Spleen (tissue), 11 donors: ENCODE measurements around the gene SLC25A29. TPM values are rescaled to one million over a fixed set of nuclear protein-coding genes. Genes with fewer than 3 reads are reported as not detected.

Experiments used
- DNase-seq: peaks from one replicate; pipeline ENCODE4 v3.0.0-alpha.2; 2020
- H3K27ac ChIP-seq, 8 donors: fragments of 200-600 bp; sonication (generic) in 7 of 8; 1 replicate in 4 of 8; 2 replicates in 4 of 8; pipeline versions ENCODE4 v1.5.0 to v1.8.0; 2016 to 2021; ENCODE audit warnings: inconsistent platforms in 4 of 8, mild to moderate bottlenecking in 4 of 8, moderate library complexity in 1 of 8
- H3K27me3 ChIP-seq, 7 donors: fragments of 200-600 bp; sonication (generic) in 6 of 7; replicated peaks in 1 of 7; 1 replicate in 4 of 7; 2 replicates in 3 of 7; pipeline versions ENCODE4 v1.5.0 to v1.8.0; 2016 to 2021; ENCODE audit warnings: inconsistent platforms in 3 of 7, mild to moderate bottlenecking in 1 of 7
- H3K36me3 ChIP-seq, 6 donors: fragments of 200-600 bp; sonication (generic) in 5 of 6; 1 replicate in 4 of 6; 2 replicates in 2 of 6; pipeline versions ENCODE4 v1.5.0 to v1.8.0; 2016 to 2021; ENCODE audit warnings: inconsistent platforms in 2 of 6
- H3K4me1 ChIP-seq, 6 donors: fragments of 200-600 bp; sonication (generic) in 5 of 6; 1 replicate in 3 of 6; 2 replicates in 3 of 6; pipeline versions ENCODE4 v1.5.0 to v1.8.0; 2016 to 2021; ENCODE audit warnings: inconsistent platforms in 3 of 6
- H3K4me3 ChIP-seq, 8 donors: fragments of 200-600 bp; sonication (generic) in 7 of 8; 1 replicate in 4 of 8; 2 replicates in 4 of 8; pipeline versions ENCODE4 v1.5.0 to v1.8.0; 2016 to 2021; ENCODE audit warnings: inconsistent platforms in 4 of 8, mild to moderate bottlenecking in 4 of 8, moderate library complexity in 2 of 8
- H3K9me3 ChIP-seq, 8 donors: fragments of 200-600 bp; sonication (generic) in 7 of 8; 1 replicate in 4 of 8; 2 replicates in 4 of 8; pipeline versions ENCODE4 v1.5.0 to v1.8.0; 2016 to 2021; ENCODE audit warnings: inconsistent platforms in 4 of 8
- POLR2A ChIP-seq, 3 donors: fragments of 450-650 bp; IDR thresholded peaks; one replicate each; pipeline ENCODE4 v1.5.1; 2017; ENCODE audit warnings: antibody characterized with exemption in 3 of 3, mild to moderate bottlenecking in 1 of 3
- POLR2AphosphoS5 ChIP-seq, 3 donors: sonication (generic); formaldehyde crosslinking; IDR thresholded peaks; one replicate each; pipeline ENCODE4 v1.5.1; 2017; ENCODE audit warnings: antibody characterized with exemption in 3 of 3
- WGBS, 5 donors: extraction: QIAGEN DNeasy Blood & Tissue Kit in 3 of 5; methylation state at CpG; one replicate each; pipeline versions ENCODE4 v1.1.5 to v1.1.7; 2013 to 2018; 5-methylcytosine and 5-hydroxymethylcytosine counted together
- intact Hi-C: fragments of 100-400 bp; cut with DNase I; formaldehyde crosslinking; loops from one replicate; pipeline ENCODE4 v1.15.0; 2023; ENCODE audit warnings: low total_unique reads
- polyA plus RNA-seq, 3 donors: library from polyadenylated mRNA; stranded (reverse); fragments of 200-250 nt; gene quantifications; one replicate each; pipeline ENCODE4 v1.2.1, GENCODE V29; 2013
- total RNA-seq, 7 donors: library from RNA; depleted of rRNA in 3 of 7; stranded (reverse); fragments of >200 nt in 3 of 7; fragmentation: NEBNext Ultra II Directional in 4 of 7; extraction: Animal tissue kit (Norgen Biotek cat#: 25700) in 4 of 7; gene quantifications; one replicate each; pipeline versions ENCODE4 v1.1.0 to v1.2.1, GENCODE V29; 2016 to 2021
- TF ChIP-seq, protein P1 (sequence below), 11 experiments: fragments of 200-600 bp in 7 of 11; fragments of 450-650 bp in 4 of 11; sonication (generic) in 4 of 11; IDR thresholded peaks in 8 of 11; conservative IDR thresholded peaks in 3 of 11; 1 replicate in 7 of 11; 2 replicates in 4 of 11; pipeline versions ENCODE4 v1.4.0 to v1.8.0; 2016 to 2021; ENCODE audit warnings: antibody characterized with exemption in 11 of 11, inconsistent platforms in 4 of 11, mild to moderate bottlenecking in 1 of 11
- donor health status: healthy with polysubstance abuse.
- donor health status: DM: no; HTN: no; CAD: no; lungs with moderate emphysema.
- donor health status: DM: no; HTN: no; CAD: no.
- donor health status: Bipolar disorder and iron deficiency.
- donor health status: healthy.
- donor health status: DM: no; HTN: no; CAD: no.
- donor health status: DM: yes; HTN: yes; CAD: no.

SLC25A29 gene
- total and polyA plus RNA-seq, 10 donors = 19.6 to 52.9 (median 32.5) TPM

DNA sequence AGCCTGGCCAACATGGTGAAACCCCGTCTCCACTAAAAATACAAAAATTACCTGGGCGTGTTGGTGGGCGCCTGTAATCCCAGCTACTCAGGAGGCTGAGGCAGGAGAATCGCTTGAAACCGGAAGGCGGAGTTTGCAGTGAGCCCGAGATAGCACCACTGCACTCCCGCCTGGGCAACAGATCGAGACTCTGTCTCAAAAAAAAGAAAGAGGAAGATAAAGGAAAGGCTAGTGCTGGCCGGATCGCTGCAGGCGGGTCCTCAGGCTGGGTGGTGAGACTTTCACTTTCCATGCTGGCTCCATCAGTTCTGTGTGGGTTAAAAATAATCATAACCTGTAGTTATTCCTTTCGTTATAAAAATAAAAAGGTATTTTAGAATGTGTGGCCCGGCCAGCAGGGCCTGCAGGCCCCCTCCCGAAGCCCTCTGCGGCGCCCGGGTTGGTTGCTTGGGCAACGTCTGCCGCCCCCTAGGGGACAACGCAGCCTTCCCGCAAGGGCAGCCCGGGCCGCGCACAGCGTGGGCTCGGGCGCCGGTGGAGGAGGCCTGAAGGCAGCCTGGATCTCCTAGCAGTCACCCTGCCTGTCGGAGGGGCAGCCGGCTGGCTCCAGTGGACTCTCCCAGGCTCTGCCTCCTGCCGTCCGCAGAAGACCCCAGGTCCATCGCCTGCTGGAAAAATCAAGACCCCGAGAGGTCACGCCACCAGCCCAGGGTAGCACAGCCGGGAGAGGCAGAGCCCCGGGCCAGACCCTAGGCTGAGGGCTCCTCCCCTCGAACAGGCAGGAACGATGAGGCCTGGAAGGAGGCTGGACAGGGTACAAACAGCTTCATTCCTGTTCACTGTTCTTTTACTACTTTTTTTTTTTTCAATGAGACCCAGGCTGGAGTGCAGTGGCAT is 11.9 kb upstream of the SLC25A29 start:
- TF ChIP-seq POLR2A (IDR thresholded peaks at IDR 0.05) (no peak), POLR2AphosphoS5 (IDR thresholded peaks at IDR 0.05) (peak; percentile 27 to 81 (median 65))
- TF ChIP-seq, protein P1, sequence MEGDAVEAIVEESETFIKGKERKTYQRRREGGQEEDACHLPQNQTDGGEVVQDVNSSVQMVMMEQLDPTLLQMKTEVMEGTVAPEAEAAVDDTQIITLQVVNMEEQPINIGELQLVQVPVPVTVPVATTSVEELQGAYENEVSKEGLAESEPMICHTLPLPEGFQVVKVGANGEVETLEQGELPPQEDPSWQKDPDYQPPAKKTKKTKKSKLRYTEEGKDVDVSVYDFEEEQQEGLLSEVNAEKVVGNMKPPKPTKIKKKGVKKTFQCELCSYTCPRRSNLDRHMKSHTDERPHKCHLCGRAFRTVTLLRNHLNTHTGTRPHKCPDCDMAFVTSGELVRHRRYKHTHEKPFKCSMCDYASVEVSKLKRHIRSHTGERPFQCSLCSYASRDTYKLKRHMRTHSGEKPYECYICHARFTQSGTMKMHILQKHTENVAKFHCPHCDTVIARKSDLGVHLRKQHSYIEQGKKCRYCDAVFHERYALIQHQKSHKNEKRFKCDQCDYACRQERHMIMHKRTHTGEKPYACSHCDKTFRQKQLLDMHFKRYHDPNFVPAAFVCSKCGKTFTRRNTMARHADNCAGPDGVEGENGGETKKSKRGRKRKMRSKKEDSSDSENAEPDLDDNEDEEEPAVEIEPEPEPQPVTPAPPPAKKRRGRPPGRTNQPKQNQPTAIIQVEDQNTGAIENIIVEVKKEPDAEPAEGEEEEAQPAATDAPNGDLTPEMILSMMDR (IDR thresholded peaks at IDR 0.05 in 8 of 11, conservative IDR thresholded peaks at IDR 0.05 in 3 of 11) = peak; percentile 52 to 96 (median 93)
- intact Hi-C loops = no loop called here
- Histone ChIP-seq H3K36me3 (no peaks in the 10 kb centered on the region), H3K4me3 (peak overlapping the region; percentile 33 to 74 (median 46)), H3K27me3 (no peaks in the 10 kb centered on the region), H3K9me3 (no peaks in the 10 kb centered on the region), H3K27ac (peak overlapping the region; percentile 46 to 82 (median 71)), H3K4me1 (peaks cover 6 to 36% (median 20%) of the 10 kb centered on the region in 6 donors)
- WGBS, 5 donors = 28 to 32% (median 29%) methylated on average over 27 to 40 of the region's 40 CpGs
- peak; percentile 95 for DNase-seq

DNA sequence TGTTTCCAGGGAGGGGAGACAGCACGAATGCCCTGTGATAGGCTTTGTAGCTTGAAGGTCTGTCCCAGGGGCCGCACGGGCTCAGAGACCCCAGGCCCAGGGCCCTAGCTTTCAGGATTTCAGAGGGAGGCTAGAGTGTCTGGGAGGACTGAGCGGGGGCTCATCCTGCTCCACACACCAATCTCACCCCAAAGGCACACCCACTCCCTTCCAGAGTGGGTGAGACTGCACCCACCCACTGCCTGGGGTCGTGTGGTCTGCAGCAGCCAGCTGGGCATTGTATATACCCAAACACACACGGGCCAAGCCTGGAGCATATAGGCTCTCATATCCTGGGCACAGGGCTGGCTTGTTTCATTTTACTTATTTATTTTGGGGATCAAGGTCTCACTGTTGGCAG is 11.1 kb upstream of the SLC25A29 start:
- Histone ChIP-seq H3K4me3 (peak overlapping the region in 1 of 8 donors; percentile 74), H3K36me3 (no peaks in the 10 kb centered on the region), H3K27me3 (no peaks in the 10 kb centered on the region), H3K4me1 (peaks cover 6 to 43% (median 27%) of the 10 kb centered on the region in 6 donors), H3K9me3 (no peaks in the 10 kb centered on the region), H3K27ac (peak overlapping the region in 6 of 8 donors; percentile 63 to 82 (median 71))
- TF ChIP-seq POLR2A (IDR thresholded peaks at IDR 0.05) (no peak), POLR2AphosphoS5 (IDR thresholded peaks at IDR 0.05) (no peak)
- TF ChIP-seq, protein P1 (IDR thresholded peaks at IDR 0.05 in 8 of 11, conservative IDR thresholded peaks at IDR 0.05 in 3 of 11) = no peak
- intact Hi-C loops = no loop called here
- WGBS, 5 donors = 51 to 91% (median 90%) methylated on average over 2 to 6 of the region's 6 CpGs
- DNase-seq = no peak

DNA sequence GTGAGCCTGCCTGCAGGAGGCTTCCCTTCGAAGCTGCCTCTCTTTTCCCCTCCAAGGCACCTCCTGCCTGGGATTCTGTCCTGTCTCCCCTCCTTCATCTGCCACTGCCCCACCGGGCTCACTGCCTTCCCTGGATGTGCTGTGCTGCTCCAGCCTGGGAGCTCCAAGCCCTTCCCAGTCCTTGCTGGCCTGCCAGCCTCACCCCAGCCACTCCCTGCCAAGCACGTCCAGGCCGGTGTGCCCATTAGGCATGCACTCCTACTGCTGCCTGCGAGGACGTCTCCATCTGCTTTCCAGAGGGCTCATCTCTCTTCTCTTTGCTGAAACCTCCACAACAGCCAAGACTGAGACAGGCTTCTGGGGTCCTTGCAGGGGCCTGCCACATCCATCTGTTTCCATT is 8.5 kb upstream of the SLC25A29 start:
- Histone ChIP-seq H3K36me3 (no peaks in the 10 kb centered on the region), H3K27me3 (no peaks in the 10 kb centered on the region), H3K4me3 (no peak overlapping the region), H3K9me3 (no peaks in the 10 kb centered on the region), H3K4me1 (peaks cover 8 to 48% (median 33%) of the 10 kb centered on the region in 6 donors), H3K27ac (no peak overlapping the region)
- WGBS, 5 donors = 95 to 96% (median 95%) methylated on average over 6 of the region's 6 CpGs
- TF ChIP-seq, protein P1 (IDR thresholded peaks at IDR 0.05 in 8 of 11, conservative IDR thresholded peaks at IDR 0.05 in 3 of 11) = no peak
- TF ChIP-seq POLR2A (IDR thresholded peaks at IDR 0.05) (no peak), POLR2AphosphoS5 (IDR thresholded peaks at IDR 0.05) (no peak)
- intact Hi-C loops = no loop called here
- no peak for DNase-seq
